Tibial nerve (tissue), 4 donors: Measurements from ENCODE around the gene HTR3A. TPM values are rescaled to one million over a fixed set of nuclear protein-coding genes. Genes with fewer than 3 reads are reported as not detected.

Source experiments
- DNase-seq, 2 donors: peaks; one replicate each; pipeline ENCODE4 v3.0.0-alpha.2; 2019; ENCODE audit warnings: low spot score in 2 of 2
- H3K27ac ChIP-seq, 4 donors: fragments of 200-600 bp; sonication (generic) in 3 of 4; one replicate each; pipeline ENCODE4 v1.5.1; 2017 to 2019; ENCODE audit warnings: mild to moderate bottlenecking in 1 of 4
- H3K27me3 ChIP-seq, 2 donors: fragments of 200-600 bp; sonication (generic) in 1 of 2; one replicate each; pipeline versions ENCODE4 v1.5.1 to v1.6.0; 2017 to 2019
- H3K36me3 ChIP-seq, 3 donors: fragments of 200-600 bp; sonication (generic); one replicate each; pipeline ENCODE4 v1.5.1; 2018 to 2019
- H3K4me1 ChIP-seq, 4 donors: fragments of 200-600 bp; sonication (generic) in 3 of 4; one replicate each; pipeline ENCODE4 v1.5.1; 2017 to 2019
- H3K4me3 ChIP-seq, 4 donors: fragments of 200-600 bp; sonication (generic) in 3 of 4; one replicate each; pipeline ENCODE4 v1.5.1; 2017 to 2019; ENCODE audit warnings: mild to moderate bottlenecking in 1 of 4, moderate library complexity in 1 of 4
- H3K9me3 ChIP-seq, 4 donors: fragments of 200-600 bp; sonication (generic) in 3 of 4; one replicate each; pipeline ENCODE4 v1.5.1; 2017 to 2019
- CTCF ChIP-seq, 5 experiments: fragments of 200-600 bp in 3 of 5; fragments of 450-650 bp in 2 of 5; sonication (generic) in 3 of 5; IDR thresholded peaks; one replicate each; pipeline ENCODE4 v1.5.1; 2016 to 2019; ENCODE audit warnings: antibody characterized with exemption in 5 of 5, mild to moderate bottlenecking in 3 of 5, moderate library complexity in 2 of 5
- EP300 ChIP-seq, 2 donors: sonication (generic); formaldehyde crosslinking; IDR thresholded peaks; one replicate each; pipeline ENCODE4 v1.6.1; 2017; ENCODE audit warnings: antibody characterized with exemption in 2 of 2, mild to moderate bottlenecking in 1 of 2
- POLR2A ChIP-seq, 2 donors: fragments of 450-650 bp; IDR thresholded peaks; one replicate each; pipeline ENCODE4 v1.6.1; 2017; ENCODE audit warnings: antibody characterized with exemption in 2 of 2, mild to moderate bottlenecking in 2 of 2, moderate library complexity in 2 of 2
- WGBS, 2 donors: methylation state at CpG; one replicate each; pipeline ENCODE4 v1.1.5; 2018; 5-methylcytosine and 5-hydroxymethylcytosine counted together
- total RNA-seq, 4 donors: library from RNA; depleted of rRNA; stranded (reverse); fragments of >200 nt; gene quantifications; one replicate each; pipeline ENCODE4 v1.1.0, GENCODE V29; 2016

Gene HTR3A
- total RNA-seq, 4 donors from 2014 or later, result not detected

- H3K4me3 ChIP-seq, result no peak overlapping the region
- TF ChIP-seq POLR2A (IDR thresholded peaks at IDR 0.05) (no peak), EP300 (IDR thresholded peaks at IDR 0.05) (no peak), CTCF (IDR thresholded peaks at IDR 0.05) (no peak)
- DNase-seq, result no peak
- H3K36me3 ChIP-seq, result no peaks in the 10 kb centered on the region
- peaks cover 0 to 21% of the 10 kb centered on the region in 2 donors for H3K27me3 ChIP-seq
- WGBS, 2 donors, result 61 to 66% methylated on average over 3 of the region's 3 CpGs
- no peak overlapping the region for H3K27ac ChIP-seq
- no peaks in the 10 kb centered on the region for H3K4me1 ChIP-seq
- H3K9me3 ChIP-seq, result no peaks in the 10 kb centered on the region
Measured at GRCh38 chr11:114025329-114025907, 50.5 kb downstream of the HTR3A start.

GRCh38 chr11:114026355-114026754 lies 51.4 kb downstream of the HTR3A start:
- H3K36me3 ChIP-seq, result no peaks in the 10 kb centered on the region
- TF ChIP-seq CTCF (IDR thresholded peaks at IDR 0.05), result peak in 1 of 5 experiments; percentile 7
- no peak for TF ChIP-seq EP300 (IDR thresholded peaks at IDR 0.05)
- no peak overlapping the region for H3K27ac ChIP-seq
- no peak overlapping the region for H3K4me3 ChIP-seq
- DNase-seq, result no peak
- WGBS, 2 donors, result 38 to 42% methylated on average over 1 of the region's 1 CpG
- H3K9me3 ChIP-seq, result no peaks in the 10 kb centered on the region
- peaks cover 0 to 26% of the 10 kb centered on the region in 2 donors for H3K27me3 ChIP-seq
- no peaks in the 10 kb centered on the region for H3K4me1 ChIP-seq

- Histone ChIP-seq H3K4me3 (no peak overlapping the region), H3K9me3 (no peaks in the 10 kb centered on the region), H3K27ac (no peak overlapping the region), H3K36me3 (no peaks in the 10 kb centered on the region), H3K4me1 (no peaks in the 10 kb centered on the region), H3K27me3 (peaks cover 0 to 26% of the 10 kb centered on the region in 2 donors)
- no peak for TF ChIP-seq CTCF (IDR thresholded peaks at IDR 0.05)
- TF ChIP-seq POLR2A (IDR thresholded peaks at IDR 0.05), result no peak
- TF ChIP-seq EP300 (IDR thresholded peaks at IDR 0.05), result no peak
- DNase-seq, result no peak
- WGBS, 2 donors, result 71 to 74% methylated on average over 11 of the region's 11 CpGs
Measured at GRCh38 chr11:114027391-114027790, 52.5 kb downstream of the HTR3A start.

- Histone ChIP-seq H3K27ac (no peak overlapping the region), H3K9me3 (no peaks in the 10 kb centered on the region)
- 40 to 45% methylated on average over 4 of the region's 4 CpGs for WGBS, 2 donors
Measured at GRCh38 chr11:114027926-114028325, 53.0 kb downstream of the HTR3A start.

More at GRCh38 chr11:114027926-114028325, 53.0 kb downstream of the HTR3A start:
- Histone ChIP-seq H3K27me3 (peaks cover 0 to 26% of the 10 kb centered on the region in 2 donors), H3K4me1 (no peaks in the 10 kb centered on the region), H3K36me3 (no peaks in the 10 kb centered on the region), H3K4me3 (no peak overlapping the region)
- TF ChIP-seq CTCF (IDR thresholded peaks at IDR 0.05) (no peak), EP300 (IDR thresholded peaks at IDR 0.05) (no peak), POLR2A (IDR thresholded peaks at IDR 0.05) (no peak)
- no peak for DNase-seq
